ES-I3 (cell line): ENCODE results near the gene RAB6A.

Experiments
- H3K36me3 ChIP-seq: 2 replicates; pipeline ENCODE4 v1.6.1; 2013; ENCODE audit warnings: mild to moderate bottlenecking, low read length, control low read depth, moderate library complexity; ENCODE audit not compliant: insufficient read depth
- H3K4me1 ChIP-seq: 2 replicates; pipeline ENCODE4 v1.6.1; 2013; ENCODE audit warnings: mild to moderate bottlenecking, control low read depth, low read length; ENCODE audit not compliant: insufficient read depth
- H3K9ac ChIP-seq: 2 replicates; pipeline ENCODE4 v1.6.1; 2013; ENCODE audit warnings: low read depth, mild to moderate bottlenecking, low read length, moderate library complexity
- H3K9me3 ChIP-seq: 2 replicates; pipeline ENCODE4 v1.6.1; 2013; ENCODE audit warnings: mild to moderate bottlenecking, low read length, moderate library complexity; ENCODE audit not compliant: control insufficient read depth, insufficient read depth

Gene RAB6A

DNA sequence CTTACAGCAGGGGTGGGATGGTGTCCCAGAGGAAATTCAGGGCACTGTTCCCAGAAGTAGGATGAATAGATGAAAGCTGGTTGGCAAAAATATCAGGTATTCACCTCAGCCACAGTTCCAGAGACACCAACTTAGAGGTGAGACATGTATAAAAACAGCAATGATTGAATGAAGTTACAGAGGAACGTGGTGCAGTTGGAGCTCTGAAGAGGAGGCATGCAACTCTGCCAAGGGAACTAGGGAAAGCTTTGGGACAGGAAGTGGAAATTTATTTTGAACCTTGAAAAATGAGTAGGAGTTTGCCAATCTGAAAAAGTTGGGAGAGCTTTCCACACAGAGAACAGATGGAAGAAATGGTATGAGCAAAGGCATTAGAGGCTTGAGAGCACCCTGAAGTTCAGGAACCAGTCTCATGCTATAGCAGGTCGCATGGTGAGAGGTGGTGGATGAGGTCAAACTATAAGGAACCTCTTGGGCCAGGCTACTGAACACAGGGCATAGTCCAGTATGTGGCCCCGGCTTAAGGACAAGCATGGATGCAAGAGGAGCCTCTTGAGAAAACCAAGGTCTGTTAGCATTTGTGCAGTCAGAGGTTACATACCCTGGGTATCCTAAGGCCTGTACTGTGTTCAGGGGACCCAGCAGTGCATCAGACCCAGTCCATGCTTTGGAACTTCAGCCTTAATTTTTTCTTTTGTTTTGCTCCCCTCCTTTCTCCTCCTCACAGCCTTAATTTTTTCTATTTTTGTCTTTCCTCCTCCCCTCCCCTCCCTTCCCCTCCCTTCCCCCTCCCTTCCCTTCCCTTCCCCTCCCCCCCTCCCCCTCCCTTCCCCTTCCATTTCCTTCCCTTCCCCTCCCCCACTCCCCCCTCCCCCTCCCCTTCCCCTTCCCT, 97.0 kb downstream of the RAB6A start:
- Histone ChIP-seq H3K36me3 (no peaks in the 10 kb centered on the region), H3K9me3 (no peaks in the 10 kb centered on the region), H3K4me1 (peaks cover 6% of the 10 kb centered on the region), H3K9ac (no peak overlapping the region)

GRCh38 chr11:73662445-73663157, 98.3 kb downstream of the RAB6A start:
- Histone ChIP-seq H3K9me3 (no peaks in the 10 kb centered on the region), H3K9ac (no peak overlapping the region), H3K4me1 (peaks cover 6% of the 10 kb centered on the region), H3K36me3 (no peaks in the 10 kb centered on the region)

GRCh38 chr11:73661035-73661628, 99.7 kb downstream of the RAB6A start:
- Histone ChIP-seq H3K9me3 (no peaks in the 10 kb centered on the region), H3K9ac (peak overlapping the region; percentile 40; the same call in 1 of the 2 replicates), H3K36me3 (no peaks in the 10 kb centered on the region), H3K4me1 (peaks cover 6% of the 10 kb centered on the region)

DNA sequence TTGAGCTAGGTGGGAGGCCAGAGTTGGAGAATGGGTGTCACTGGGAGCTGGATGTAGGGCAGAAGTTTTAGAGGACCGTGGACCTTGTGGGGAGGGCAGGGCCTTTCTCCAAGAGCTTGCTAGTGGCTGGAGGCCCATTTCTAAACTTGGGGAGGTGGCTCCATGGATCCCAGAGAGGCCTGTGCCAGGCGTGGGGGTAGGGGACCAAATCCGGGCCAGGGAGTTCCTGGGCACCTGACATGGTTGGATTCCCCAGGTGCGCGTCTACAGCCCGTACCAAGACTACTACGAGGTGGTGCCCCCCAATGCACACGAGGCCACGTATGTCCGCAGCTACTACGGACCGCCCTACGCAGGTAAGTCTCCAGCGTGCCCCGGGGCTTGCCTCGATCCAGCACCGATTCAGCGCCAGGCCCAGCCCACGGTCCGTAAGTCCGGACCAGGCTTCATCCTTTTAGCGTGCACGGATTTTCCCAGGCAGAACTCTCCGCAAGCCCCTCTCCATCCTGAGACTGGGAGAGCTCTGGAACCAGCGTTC, 100.3 kb downstream of the RAB6A start:
- Histone ChIP-seq H3K36me3 (no peaks in the 10 kb centered on the region), H3K9ac (no peak overlapping the region), H3K9me3 (no peaks in the 10 kb centered on the region), H3K4me1 (peaks cover 6% of the 10 kb centered on the region)

GRCh38 chr11:73659961-73660360, 100.9 kb downstream of the RAB6A start:
- Histone ChIP-seq H3K36me3 (no peaks in the 10 kb centered on the region), H3K9ac (no peak overlapping the region), H3K9me3 (no peaks in the 10 kb centered on the region), H3K4me1 (peaks cover 6% of the 10 kb centered on the region)

DNA sequence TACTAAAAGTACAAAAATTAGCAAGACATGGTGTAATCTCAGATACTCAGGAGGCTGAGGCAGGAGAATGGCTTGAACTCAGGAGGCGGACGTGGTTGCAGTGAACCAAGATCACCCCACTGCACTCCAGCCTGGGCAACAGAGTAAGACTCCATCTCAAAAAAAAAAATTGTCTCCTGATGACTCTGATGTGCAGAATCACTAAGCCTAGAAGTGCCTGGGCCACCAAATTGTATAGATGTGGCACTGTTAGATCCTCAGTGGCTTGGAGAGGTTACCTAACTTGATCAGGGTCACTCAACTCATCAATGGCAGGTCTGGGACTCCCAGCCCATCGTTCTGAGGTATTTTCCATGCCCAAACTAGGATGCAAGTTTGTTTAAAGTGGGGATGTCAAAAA, 103.9 kb downstream of the RAB6A start:
- no peak overlapping the region for H3K9ac ChIP-seq
- H3K36me3 ChIP-seq: no peaks in the 10 kb centered on the region
- H3K9me3 ChIP-seq: no peaks in the 10 kb centered on the region
- peaks cover 8% of the 10 kb centered on the region; the same call in 1 of the 2 replicates for H3K4me1 ChIP-seq

DNA sequence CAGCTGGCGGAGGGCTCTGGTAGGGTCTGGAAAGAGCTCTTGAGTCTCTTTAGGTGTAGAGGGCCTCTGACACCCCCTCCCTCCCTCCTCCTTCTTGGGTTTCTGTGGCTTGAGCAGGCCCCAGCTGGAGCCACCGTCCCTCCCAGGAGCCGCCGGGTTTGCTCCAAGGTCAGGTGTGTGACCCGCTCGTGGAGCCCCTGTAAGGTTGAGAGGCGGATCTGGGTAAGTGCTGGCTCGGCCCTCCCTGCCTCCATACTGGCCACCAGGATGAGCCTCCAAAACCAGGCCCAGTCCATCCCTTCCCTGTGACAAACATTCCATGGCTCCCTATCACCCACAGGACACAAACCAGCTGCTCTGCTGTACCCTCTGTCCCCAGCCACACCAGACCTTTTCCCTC, 105.2 kb downstream of the RAB6A start:
- peaks cover 8% of the 10 kb centered on the region; the same call in 1 of the 2 replicates for H3K4me1 ChIP-seq
- no peaks in the 10 kb centered on the region for H3K36me3 ChIP-seq
- H3K9ac ChIP-seq: no peak overlapping the region
- no peaks in the 10 kb centered on the region for H3K9me3 ChIP-seq

DNA sequence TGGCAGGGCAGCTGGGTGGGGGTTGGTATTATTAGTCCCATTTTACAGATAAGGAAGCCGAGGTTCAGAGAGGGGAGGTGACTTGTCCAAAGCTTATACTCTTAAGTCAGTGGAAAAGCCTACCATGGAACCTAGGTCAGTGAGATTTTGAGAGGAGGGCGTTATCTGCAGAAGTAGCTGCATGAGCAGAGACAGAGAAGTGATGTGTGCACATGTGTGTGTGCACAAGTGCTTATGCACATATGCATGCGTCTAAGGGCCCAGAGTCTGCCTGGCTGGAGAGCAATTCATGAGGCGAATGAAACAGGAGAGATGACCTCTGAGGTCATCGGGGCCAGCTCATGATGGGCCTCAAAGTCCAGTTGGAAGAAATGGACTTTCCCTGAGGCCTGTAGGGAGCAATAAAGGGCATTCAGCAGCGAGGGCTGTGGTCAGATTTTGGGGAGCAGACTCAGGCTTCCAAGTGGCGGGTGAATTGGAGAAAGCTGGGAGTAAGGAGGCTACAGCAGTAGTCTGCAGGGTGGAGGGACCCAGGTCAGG, 106.3 kb downstream of the RAB6A start:
- H3K9ac ChIP-seq: no peak overlapping the region
- no peaks in the 10 kb centered on the region for H3K9me3 ChIP-seq
- H3K4me1 ChIP-seq: peaks cover 8% of the 10 kb centered on the region; the same call in 1 of the 2 replicates
- H3K36me3 ChIP-seq: no peaks in the 10 kb centered on the region

GRCh38 chr11:73653996-73654395, 106.9 kb downstream of the RAB6A start:
- Histone ChIP-seq H3K9me3 (no peaks in the 10 kb centered on the region), H3K36me3 (no peaks in the 10 kb centered on the region), H3K4me1 (peaks cover 8% of the 10 kb centered on the region; the same call in 1 of the 2 replicates), H3K9ac (no peak overlapping the region)

- no peak overlapping the region for H3K9ac ChIP-seq
- no peaks in the 10 kb centered on the region for H3K36me3 ChIP-seq
- H3K9me3 ChIP-seq: no peaks in the 10 kb centered on the region
- H3K4me1 ChIP-seq: peaks cover 14% of the 10 kb centered on the region
Measured at GRCh38 chr11:73652856-73653559, 107.9 kb downstream of the RAB6A start.

DNA sequence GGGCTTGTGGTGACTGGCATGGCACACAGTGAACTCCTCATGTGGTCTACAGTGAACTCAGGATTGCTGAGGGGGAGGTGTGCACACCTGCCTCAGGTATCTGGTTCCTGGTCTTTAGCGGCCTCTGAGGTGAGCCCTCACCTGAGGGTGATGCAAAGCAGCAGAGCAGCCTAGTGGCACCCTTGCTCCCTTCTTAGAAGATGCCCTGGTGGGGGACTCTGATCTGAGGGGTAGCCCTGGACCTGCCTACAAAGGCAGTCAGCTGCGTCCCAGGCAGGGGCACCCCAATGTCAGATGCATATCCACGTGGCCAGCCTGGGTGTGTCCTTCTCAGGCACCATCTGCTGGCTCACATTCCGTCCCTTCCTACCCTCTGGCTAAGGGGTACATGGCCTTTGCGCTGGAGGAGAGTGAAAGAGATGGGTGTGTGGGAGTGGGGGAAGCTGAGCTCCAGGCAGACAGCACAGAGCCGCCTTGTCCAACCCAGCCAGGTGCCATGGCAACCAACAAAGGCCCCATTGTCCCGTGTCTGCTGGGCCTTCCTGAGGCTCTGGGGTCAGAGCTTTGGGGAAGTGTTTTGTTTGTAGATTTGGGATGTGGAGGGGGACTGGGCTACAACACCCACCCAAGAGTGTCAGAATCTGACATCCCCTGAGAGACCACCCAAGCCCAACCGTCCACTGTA, 108.7 kb downstream of the RAB6A start:
- H3K9me3 ChIP-seq: no peaks in the 10 kb centered on the region
- peaks cover 18% of the 10 kb centered on the region for H3K4me1 ChIP-seq
- H3K9ac ChIP-seq: no peak overlapping the region
- no peaks in the 10 kb centered on the region for H3K36me3 ChIP-seq

DNA sequence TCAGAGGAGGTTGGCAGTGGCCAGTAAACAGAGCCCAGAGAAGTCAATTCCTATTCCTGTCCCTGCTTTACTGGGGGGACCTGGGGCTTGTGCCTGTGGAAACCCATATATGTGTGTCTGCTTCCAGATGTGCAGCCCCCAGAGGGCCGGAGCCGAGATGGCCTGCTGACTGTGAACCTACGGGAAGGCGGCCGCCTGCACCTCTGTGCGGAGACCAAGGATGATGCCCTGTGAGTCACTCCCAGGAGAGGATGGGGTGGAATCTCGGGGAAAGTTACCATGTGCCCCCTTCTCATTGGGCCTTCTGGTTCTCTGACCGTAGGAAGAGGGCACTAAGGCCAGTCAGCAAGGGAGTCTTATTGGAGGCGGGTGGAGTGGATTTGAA, 109.2 kb downstream of the RAB6A start:
- peaks cover 23% of the 10 kb centered on the region for H3K4me1 ChIP-seq

DNA sequence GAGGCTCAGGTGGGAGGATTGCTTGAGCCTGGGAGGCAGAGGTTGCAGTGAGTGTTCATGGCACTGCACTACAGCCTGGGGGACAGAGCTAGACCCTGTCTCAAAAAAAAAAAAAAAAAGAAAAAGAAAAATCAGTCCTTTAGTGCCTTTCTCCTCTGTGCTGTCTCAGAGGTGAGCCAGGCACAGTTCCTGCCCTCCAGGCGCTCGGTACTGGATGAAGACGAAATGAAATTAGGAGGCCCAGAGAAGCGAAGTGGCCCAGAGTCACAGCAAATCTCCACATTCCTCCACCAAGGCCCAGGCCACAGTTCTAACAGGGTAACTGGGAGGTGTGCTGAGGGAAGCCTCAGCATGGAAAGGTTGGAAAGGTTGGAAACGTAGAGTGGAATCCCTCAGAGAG, 109.6 kb downstream of the RAB6A start:
- no peak overlapping the region for H3K9ac ChIP-seq
- H3K4me1 ChIP-seq: peaks cover 25% of the 10 kb centered on the region
- no peaks in the 10 kb centered on the region for H3K36me3 ChIP-seq
- H3K9me3 ChIP-seq: no peaks in the 10 kb centered on the region

More for the DNA sequence above, 109.2 kb downstream of the RAB6A start:
- Histone ChIP-seq H3K36me3 (no peaks in the 10 kb centered on the region), H3K9ac (no peak overlapping the region), H3K9me3 (no peaks in the 10 kb centered on the region)
